8988T (cell line): ENCODE results near the gene ZNF574.

ENCODE experiments used
- DNase-seq: peaks from one replicate; pipeline ENCODE4 v3.0.0; 2011

The ZNF574 gene

GRCh38 chr19:42057846-42058245, 18.1 kb upstream of the ZNF574 start:
- DNase-seq = no peak

GRCh38 chr19:42059196-42059595, 16.8 kb upstream of the ZNF574 start:
- no peak for DNase-seq

- no peak for DNase-seq
Measured at GRCh38 chr19:42060117-42060516, 15.8 kb upstream of the ZNF574 start.

GRCh38 chr19:42062381-42062780, 13.6 kb upstream of the ZNF574 start:
- no peak for DNase-seq

GRCh38 chr19:42064432-42064831, 11.5 kb upstream of the ZNF574 start:
- no peak for DNase-seq

- no peak for DNase-seq
Measured at GRCh38 chr19:42065051-42065450, 10.9 kb upstream of the ZNF574 start.

- no peak for DNase-seq
Measured at GRCh38 chr19:42065511-42065910, 10.5 kb upstream of the ZNF574 start.

GRCh38 chr19:42066075-42066754, 9.8 kb upstream of the ZNF574 start:
- no peak for DNase-seq

- no peak for DNase-seq
Measured at GRCh38 chr19:42067315-42067888, 8.6 kb upstream of the ZNF574 start.

GRCh38 chr19:42068361-42068755, 7.6 kb upstream of the ZNF574 start:
- no peak for DNase-seq

GRCh38 chr19:42068756-42069571, 7.0 kb upstream of the ZNF574 start:
- no peak for DNase-seq

GRCh38 chr19:42069619-42070351, 6.2 kb upstream of the ZNF574 start, which contains the start of gene GRIK5:
Gene GRIK5 (minus strand): TSS chr19:42070206. CDS start chr19:42065770, 4,436 bp downstream.
- no peak for DNase-seq

- DNase-seq = no peak
Measured at GRCh38 chr19:42071247-42071646, 4.7 kb upstream of the ZNF574 start.

GRCh38 chr19:42074513-42075363, 1.2 kb upstream of the ZNF574 start:
- DNase-seq = no peak

- DNase-seq = no peak
Measured at GRCh38 chr19:42075364-42075615, 676 bp upstream of the ZNF574 start.

GRCh38 chr19:42076380-42076944, 496 bp downstream of the ZNF574 start:
- DNase-seq = no peak

GRCh38 chr19:42078058-42078457, 2.1 kb downstream of the ZNF574 start:
- DNase-seq = no peak

GRCh38 chr19:42078538-42079275, 2.7 kb downstream of the ZNF574 start:
- DNase-seq = no peak

- DNase-seq = no peak
Measured at GRCh38 chr19:42079276-42079669, 3.3 kb downstream of the ZNF574 start.

GRCh38 chr19:42079886-42080763, 4.2 kb downstream of the ZNF574 start:
- no peak for DNase-seq
